Measurements from ENCODE around the gene UACA. TPM values are rescaled to one million over a fixed set of nuclear protein-coding genes. Genes with fewer than 3 reads are reported as not detected.

The UACA gene
- total RNA-seq, result 270 and 292 TPM in 2 replicates
- 167 and 219 TPM in 2 replicates for polyA plus RNA-seq
- polyA plus RNA-seq (2011; cell fraction: cytosol; rRNA removed), result 80.1 and 99.7 TPM in 2 replicates
- 468 and 497 TPM in 2 replicates for polyA plus RNA-seq (2011; cell fraction: nucleus; rRNA removed)
- polyA plus RNA-seq (2012), result 81.1 and 104 TPM in 2 replicates
- 784 and 840 TPM in 2 replicates for polyA minus RNA-seq
- polyA minus RNA-seq (2011; cell fraction: cytosol; rRNA and poly(A)+ RNA removed), result 17.6 TPM
- 795 and 1,008 TPM in 2 replicates for polyA minus RNA-seq (2011; cell fraction: nucleus; rRNA and poly(A)+ RNA removed)
- percentile 99 among the genes with signal in this experiment for Bru-seq, nascent RNA
- percentile 94 among the genes with signal in this experiment for BruChase-seq, experiment 1, labeled RNA remaining after a 6-hour chase
- percentile 97 among the genes with signal in this experiment for BruChase-seq, experiment 2, labeled RNA remaining after a 2-hour chase
- long read RNA-seq, full-length matches to known transcripts, result 189 of 313 reads
- long read RNA-seq, partial matches to known transcripts, result 47 of 313 reads
- long read RNA-seq, other reads (novel, unspliced or antisense), result 77 of 313 reads

GRCh38 chr15:70763120-70763949 lies at the start of gene UACA:
TSS of gene UACA (minus strand) at chr15:70763558. CDS start at chr15:70763407, 151 bp downstream.
- no peak for TF ChIP-seq JUN (IDR thresholded peaks at IDR 0.05; ENCODE audit: borderline replicate concordance, insufficient read depth, insufficient read length, low read depth)
- no peak for TF ChIP-seq CTCF (IDR thresholded peaks at IDR 0.05; ENCODE audit: extremely low read depth in 1 of 2, insufficient read depth in 1 of 2, low read depth in 1 of 2, low read length in 2 of 2)
- peak; percentile 90 for TF ChIP-seq POLR2AphosphoS5 (IDR thresholded peaks at IDR 0.05; ENCODE audit: insufficient read depth, low read depth, low read length)
- TF ChIP-seq MAX (IDR thresholded peaks at IDR 0.05; ENCODE audit: insufficient read depth, insufficient read length), result no peak
- no peak for TF ChIP-seq GATA2 (IDR thresholded peaks at IDR 0.05; ENCODE audit: insufficient read depth, insufficient read length, low read depth, low read length)
- TF ChIP-seq POLR2A (IDR thresholded peaks at IDR 0.05; ENCODE audit: low read depth, low read length), result peak; percentile 91
- FAIRE-seq, result peak; percentile 86
- Histone ChIP-seq H3K4me3 (replicated peaks in 1 of 3; ENCODE audit: insufficient read depth in 1 of 3, low read depth in 1 of 3, low read length in 3 of 3) (peak within 1 kb of the TSS; percentile 71 to 90 (median 89)), H3K4me1 (ENCODE audit: control insufficient read depth, extremely low read depth, insufficient read depth, low read length) (peaks cover 32% of the 10 kb centered on the region), H3K36me3 (ENCODE audit: control insufficient read depth in 2 of 2, extremely low read depth in 1 of 2, insufficient read depth in 2 of 2, low read length in 2 of 2) (no peaks in the 10 kb centered on the region), H3K9ac (replicated peaks; ENCODE audit: extremely low read depth, insufficient read depth, low read length) (peak within 1 kb of the TSS; percentile 95), H3K9me1 (replicated peaks; ENCODE audit: control insufficient read depth, extremely low read depth, insufficient read depth, low read length) (no peaks in the 10 kb centered on the region), H3K27ac (ENCODE audit: insufficient read depth, low read depth, low read length) (peak within 1 kb of the TSS; percentile 83), H3K9me3 (replicated peaks; ENCODE audit: control insufficient read depth, insufficient read depth, low read length) (no peaks in the 10 kb centered on the region), H3K27me3 (ENCODE audit: control insufficient read depth in 2 of 2, insufficient read depth in 2 of 2, low read length in 2 of 2) (no peaks in the 10 kb centered on the region), H3K79me2 (ENCODE audit: control insufficient read depth, insufficient read depth, low read length) (peaks cover 46% of the 10 kb centered on the region), H3K4me2 (ENCODE audit: insufficient read depth, low read length) (peak within 1 kb of the TSS; percentile 98), H4K20me1 (replicated peaks; ENCODE audit: control insufficient read depth, extremely low read depth, insufficient read depth, low read length) (no peaks in the 10 kb centered on the region), H2AFZ (ENCODE audit: low read depth, low read length) (peak within 1 kb of the TSS; percentile 85)
- peak; percentile 99 for DNase-seq (ENCODE audit: low read depth, low spot score)
- BruUV-seq (replicated peaks), result TSS peak; percentile 25
- intact Hi-C loops (cut with micrococcal nuclease) (loop anchor here (1.0 to 2.0 kb wide), 6 partner anchors 31 to 665 kb away; partner anchors contain the start of genes LRRC49 and THAP10), dilution Hi-C loops (cut with MboI; ENCODE audit: extremely low pct_ligation_motif_present, low sequenced_read_pairs) (no loop called here)
- ChIA-PET CTCF (interaction anchor here (0.7 to 1.7 kb wide), 6 partner anchors 14 to 48 kb away, joined by 3 to 10 read pairs (median 4); no protein-coding TSS in a partner anchor), POLR2A (interaction anchor here (0.6 kb wide), 1 partner anchor 41 kb away, joined by 3 read pairs; no protein-coding TSS in a partner anchor)
